ENCODE results near the gene FRMD6.

DNA sequence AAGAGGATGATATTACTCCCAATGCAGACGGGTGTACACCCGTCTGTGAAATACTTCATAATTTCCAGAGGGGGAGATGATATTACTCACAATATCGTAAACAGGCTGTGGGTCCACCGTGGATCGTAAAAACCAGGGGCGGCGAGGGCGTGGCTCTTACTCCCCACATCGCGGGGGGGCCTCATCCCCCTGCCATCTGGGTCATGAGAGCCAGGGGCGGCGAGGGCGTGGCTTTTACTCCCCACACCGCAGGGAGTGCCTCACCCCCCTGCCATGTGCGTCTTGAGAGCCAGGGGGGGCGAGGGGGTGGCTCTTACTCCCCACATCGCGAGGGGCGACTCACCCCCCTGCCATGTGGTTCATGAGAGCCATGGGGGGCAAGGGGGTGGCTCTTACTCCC, 122.5 kb downstream of the FRMD6 start:
- TF ChIP-seq, protein P1, sequence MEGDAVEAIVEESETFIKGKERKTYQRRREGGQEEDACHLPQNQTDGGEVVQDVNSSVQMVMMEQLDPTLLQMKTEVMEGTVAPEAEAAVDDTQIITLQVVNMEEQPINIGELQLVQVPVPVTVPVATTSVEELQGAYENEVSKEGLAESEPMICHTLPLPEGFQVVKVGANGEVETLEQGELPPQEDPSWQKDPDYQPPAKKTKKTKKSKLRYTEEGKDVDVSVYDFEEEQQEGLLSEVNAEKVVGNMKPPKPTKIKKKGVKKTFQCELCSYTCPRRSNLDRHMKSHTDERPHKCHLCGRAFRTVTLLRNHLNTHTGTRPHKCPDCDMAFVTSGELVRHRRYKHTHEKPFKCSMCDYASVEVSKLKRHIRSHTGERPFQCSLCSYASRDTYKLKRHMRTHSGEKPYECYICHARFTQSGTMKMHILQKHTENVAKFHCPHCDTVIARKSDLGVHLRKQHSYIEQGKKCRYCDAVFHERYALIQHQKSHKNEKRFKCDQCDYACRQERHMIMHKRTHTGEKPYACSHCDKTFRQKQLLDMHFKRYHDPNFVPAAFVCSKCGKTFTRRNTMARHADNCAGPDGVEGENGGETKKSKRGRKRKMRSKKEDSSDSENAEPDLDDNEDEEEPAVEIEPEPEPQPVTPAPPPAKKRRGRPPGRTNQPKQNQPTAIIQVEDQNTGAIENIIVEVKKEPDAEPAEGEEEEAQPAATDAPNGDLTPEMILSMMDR (IDR thresholded peaks at IDR 0.05), result no peak
- TF ChIP-seq POLR2A (IDR thresholded peaks at IDR 0.05), result no peak
